A673 (cell line): ENCODE results near the gene AHCY.

Source experiments
- EZH2 ChIP-seq: fragments of 200-600 bp; sonication (generic); IDR thresholded peaks from 2 replicates; pipeline ENCODE4 v1.6.1; 2017; ENCODE audit warnings: borderline replicate concordance, low read depth, mild to moderate bottlenecking, mixed read lengths, antibody characterized with exemption, low read length; ENCODE audit not compliant: poor library complexity, severe bottlenecking
- TF ChIP-seq, protein P1 (sequence below): fragments of 300-800, 200-600 bp; sonication (generic); conservative IDR thresholded peaks from 2 replicates; pipeline ENCODE4 v1.5.1; 2017; ENCODE audit warnings: low read depth, mild to moderate bottlenecking, antibody characterized with exemption, low read length, moderate library complexity, mixed read lengths

DNA sequence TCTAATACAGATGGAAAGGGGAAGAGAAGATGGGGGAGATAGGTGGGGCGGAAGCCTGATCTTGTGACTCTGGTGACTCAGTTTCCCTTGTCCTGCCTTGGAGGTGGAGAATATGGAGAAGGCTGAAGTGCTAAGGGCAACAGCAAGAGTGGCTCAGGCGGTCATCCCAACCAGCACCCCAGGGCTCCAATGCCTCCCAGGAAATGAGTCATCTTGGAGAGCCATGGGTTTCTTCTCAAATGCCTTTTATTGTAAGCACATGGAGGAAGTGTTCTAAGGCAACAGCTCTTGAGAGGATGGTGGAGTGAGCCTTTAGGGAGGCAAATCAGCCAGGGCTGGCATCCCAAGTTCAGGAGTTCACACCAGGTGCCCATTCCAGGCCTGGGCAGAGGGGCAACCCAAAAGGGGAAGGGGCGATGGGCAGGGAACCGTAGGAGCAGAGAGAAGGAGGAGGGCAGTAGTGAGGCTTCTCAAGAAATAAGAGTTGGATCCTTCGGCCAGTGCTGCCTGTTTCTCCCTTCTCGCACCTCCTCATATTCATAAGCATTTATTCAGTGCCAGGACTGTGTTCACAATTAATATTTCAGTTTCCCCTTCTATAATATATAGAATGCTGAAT is 13.2 kb upstream of the AHCY start:
- TF ChIP-seq, protein P1, sequence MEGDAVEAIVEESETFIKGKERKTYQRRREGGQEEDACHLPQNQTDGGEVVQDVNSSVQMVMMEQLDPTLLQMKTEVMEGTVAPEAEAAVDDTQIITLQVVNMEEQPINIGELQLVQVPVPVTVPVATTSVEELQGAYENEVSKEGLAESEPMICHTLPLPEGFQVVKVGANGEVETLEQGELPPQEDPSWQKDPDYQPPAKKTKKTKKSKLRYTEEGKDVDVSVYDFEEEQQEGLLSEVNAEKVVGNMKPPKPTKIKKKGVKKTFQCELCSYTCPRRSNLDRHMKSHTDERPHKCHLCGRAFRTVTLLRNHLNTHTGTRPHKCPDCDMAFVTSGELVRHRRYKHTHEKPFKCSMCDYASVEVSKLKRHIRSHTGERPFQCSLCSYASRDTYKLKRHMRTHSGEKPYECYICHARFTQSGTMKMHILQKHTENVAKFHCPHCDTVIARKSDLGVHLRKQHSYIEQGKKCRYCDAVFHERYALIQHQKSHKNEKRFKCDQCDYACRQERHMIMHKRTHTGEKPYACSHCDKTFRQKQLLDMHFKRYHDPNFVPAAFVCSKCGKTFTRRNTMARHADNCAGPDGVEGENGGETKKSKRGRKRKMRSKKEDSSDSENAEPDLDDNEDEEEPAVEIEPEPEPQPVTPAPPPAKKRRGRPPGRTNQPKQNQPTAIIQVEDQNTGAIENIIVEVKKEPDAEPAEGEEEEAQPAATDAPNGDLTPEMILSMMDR = no peak
- TF ChIP-seq EZH2 = no peak
